K562 (cell line): ENCODE data around the gene TARS2. TPM values are rescaled to one million over a fixed set of nuclear protein-coding genes. Genes with fewer than 3 reads are reported as not detected.

Experiments
- BCLAF1 ChIP-seq, 2 experiments: fragments of 450-650 bp in 1 of 2; IDR thresholded peaks; 2 replicates each; pipeline ENCODE4 v1.6.1; 2011 to 2017; ENCODE audit warnings: low read depth in 2 of 2, antibody characterized with exemption in 1 of 2, borderline replicate concordance in 1 of 2, low read length in 1 of 2, mild to moderate bottlenecking in 1 of 2, mixed read lengths in 1 of 2; ENCODE audit not compliant: control insufficient read depth in 1 of 2
- CREM ChIP-seq: IDR thresholded peaks from 2 replicates; pipeline ENCODE4 v1.6.1; 2014; ENCODE audit warnings: antibody characterized with exemption, low read depth
- GTF2E2 ChIP-seq: fragments of 200-800 bp; sonication (Bioruptor generic); IDR thresholded peaks from 2 replicates; pipeline ENCODE4 v1.6.1; 2016; ENCODE audit warnings: missing genetic modification characterization, missing compliant biosample characterization
- L3MBTL2 ChIP-seq: fragments of 450-650 bp; IDR thresholded peaks from 2 replicates; pipeline ENCODE4 v1.6.1; 2016; ENCODE audit warnings: mild to moderate bottlenecking, moderate library complexity
- MBD2 ChIP-seq: sonication (generic); IDR thresholded peaks from 2 replicates; pipeline ENCODE4 v1.6.1; 2016; ENCODE audit warnings: low read depth, borderline replicate concordance
- POLR2AphosphoS2 ChIP-seq: IDR thresholded peaks from 2 replicates; pipeline ENCODE4 v1.6.1; 2012; ENCODE audit warnings: low read length, improper control_type of control experiment
- POLR2H ChIP-seq: IDR thresholded peaks from 2 replicates; pipeline ENCODE4 v1.6.1; 2016; ENCODE audit warnings: missing genetic modification characterization, low read depth, mild to moderate bottlenecking, control low read depth, missing compliant biosample characterization, moderate library complexity
- SAFB2 ChIP-seq: fragments of 200-400 bp; formaldehyde crosslinking; IDR thresholded peaks from 2 replicates; pipeline ENCODE4 v1.6.1; 2018; ENCODE audit warnings: borderline replicate concordance, low read length, low read depth, moderate library complexity; ENCODE audit not compliant: severe bottlenecking
- VEZF1 ChIP-seq: fragments of 200-800 bp; sonication (Bioruptor generic); IDR thresholded peaks from 2 replicates; pipeline ENCODE4 v1.6.1; 2017; ENCODE audit warnings: missing genetic modification characterization, missing compliant biosample characterization
- ZNF12 ChIP-seq: sonication (generic); formaldehyde crosslinking; IDR thresholded peaks from 2 replicates; pipeline ENCODE4 v1.4.0; 2020; ENCODE audit warnings: mild to moderate bottlenecking, missing genetic modification reagents
- ZNF384 ChIP-seq: IDR thresholded peaks from 2 replicates; pipeline ENCODE4 v1.6.1; 2012; ENCODE audit warnings: low read depth, low read length, improper control_type of control experiment
- ZNF764 ChIP-seq: fragments of 250-450 bp; sonication (Bioruptor Pico); IDR thresholded peaks from 2 replicates; pipeline ENCODE4 v1.4.0; 2020; ENCODE audit warnings: low read depth, mild to moderate bottlenecking, moderate library complexity
- polyA plus RNA-seq, 8 experiments: library from polyadenylated mRNA; depleted of rRNA in 4 of 8; stranded (reverse) in 5 of 8; unstranded in 3 of 8; fragments of >200 nt; fragmentation: Nextera tagmentation in 2 of 8; fragmentation: Illumina TruSeq in 1 of 8; extraction: Ambion mirVana in 2 of 8; extraction: Trizol in 1 of 8; gene quantifications; 2 replicates each; pipeline versions ENCODE4 v1.2.1 to v1.2.3, GENCODE V29; 2011 to 2014; ENCODE audit warnings: inconsistent platforms in 1 of 8, missing spikeins in 1 of 8
- total RNA-seq, 7 experiments: library from RNA; depleted of rRNA in 6 of 7; stranded (reverse); fragments of >200 nt in 6 of 7; fragmentation: Illumina TruSeq in 2 of 7; extraction: Trizol in 2 of 7; gene quantifications; 2 replicates each; pipeline versions ENCODE4 v1.2.1 to v1.2.3, GENCODE V29; 2011 to 2021; ENCODE audit warnings: low replicate concordance in 1 of 7
- TF ChIP-seq, protein P1 (sequence below): sonication (generic); formaldehyde crosslinking; IDR thresholded peaks from 2 replicates; pipeline ENCODE4 v1.4.0; 2020; ENCODE audit warnings: mild to moderate bottlenecking, missing genetic modification reagents
- TF ChIP-seq, protein P2 (sequence below): sonication (generic); formaldehyde crosslinking; IDR thresholded peaks from 2 replicates; pipeline ENCODE4 v1.8.1; 2023; ENCODE audit warnings: mild to moderate bottlenecking, missing genetic modification reagents

TARS2 gene
- total and polyA plus RNA-seq, 9 of the 15 experiments (the other 6 are each of a cell fraction or from before 2014, with no cell fraction given), result 17.0 to 64.2 (median 39.4) TPM

DNA sequence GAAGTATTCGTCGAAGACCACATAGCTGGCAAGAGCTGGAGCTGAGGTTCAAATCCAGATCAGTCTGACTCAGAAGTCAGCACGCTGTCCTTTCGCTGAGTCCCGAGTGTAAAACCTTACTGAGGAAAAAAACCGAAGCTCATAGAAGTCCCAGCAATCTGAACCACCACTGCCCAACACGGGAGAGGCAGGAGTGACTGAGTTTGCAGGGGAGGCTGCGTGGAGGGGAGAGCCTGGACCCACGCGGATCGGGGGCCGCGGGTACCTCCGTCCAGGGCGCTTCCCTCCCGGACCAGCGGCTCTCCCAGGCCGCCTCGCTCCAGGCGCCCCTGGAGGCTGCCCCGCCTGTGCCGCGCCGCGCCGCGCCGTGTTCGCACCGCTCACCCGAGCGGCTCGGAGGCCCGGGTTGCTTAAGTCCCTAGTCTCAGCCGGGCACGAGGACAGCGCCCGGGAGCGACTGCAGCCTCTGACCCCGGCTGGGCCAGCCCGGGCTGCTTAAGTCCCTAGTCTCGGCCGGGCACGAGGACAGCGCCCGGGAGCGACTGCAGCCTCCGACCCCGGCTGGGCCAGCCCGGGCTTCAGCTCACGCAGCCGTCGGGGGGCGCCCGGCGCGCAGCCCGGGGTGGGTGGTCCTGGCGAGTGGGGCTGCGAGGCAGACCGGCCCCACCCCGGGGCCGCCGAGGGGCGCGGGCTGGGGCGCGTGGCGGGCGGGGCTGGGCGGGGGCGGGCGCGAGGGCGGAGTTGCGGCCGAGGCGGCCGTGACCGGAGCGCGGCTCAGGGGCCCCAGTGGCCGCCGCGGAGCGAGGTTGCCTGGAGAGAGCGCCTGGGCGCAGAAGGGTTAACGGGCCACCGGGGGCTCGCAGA is 61.6 kb downstream of the TARS2 start, which contains the start of gene ADAMTSL4 (continued):
- TF ChIP-seq VEZF1 (CRISPR knock-in tag) (peak; percentile 96), SAFB2 (no peak), BCLAF1 (IDR thresholded peaks at IDR 0.05; ENCODE audit: borderline replicate concordance in 1 of 2, control insufficient read depth in 1 of 2, low read depth in 2 of 2, low read length in 1 of 2) (0 out of 4 replicates have a peak, but pooled peaks of 1 of the 2 experiments have one; percentile 29), ZNF12 (CRISPR knock-in tag) (no peak), ZNF764 (no peak), POLR2AphosphoS2 (no peak; the same call in 1 of the 2 replicates), POLR2H (peak; percentile 44; the same call in 1 of the 2 replicates), ZNF384 (no peak), MBD2 (peak; percentile 50; the same call in 1 of the 2 replicates), CREM (0 out of 2 replicates have a peak, but pooled peaks have one; percentile 3), GTF2E2 (tag) (no peak), L3MBTL2 (peak; percentile 92)
- TF ChIP-seq, protein P1, sequence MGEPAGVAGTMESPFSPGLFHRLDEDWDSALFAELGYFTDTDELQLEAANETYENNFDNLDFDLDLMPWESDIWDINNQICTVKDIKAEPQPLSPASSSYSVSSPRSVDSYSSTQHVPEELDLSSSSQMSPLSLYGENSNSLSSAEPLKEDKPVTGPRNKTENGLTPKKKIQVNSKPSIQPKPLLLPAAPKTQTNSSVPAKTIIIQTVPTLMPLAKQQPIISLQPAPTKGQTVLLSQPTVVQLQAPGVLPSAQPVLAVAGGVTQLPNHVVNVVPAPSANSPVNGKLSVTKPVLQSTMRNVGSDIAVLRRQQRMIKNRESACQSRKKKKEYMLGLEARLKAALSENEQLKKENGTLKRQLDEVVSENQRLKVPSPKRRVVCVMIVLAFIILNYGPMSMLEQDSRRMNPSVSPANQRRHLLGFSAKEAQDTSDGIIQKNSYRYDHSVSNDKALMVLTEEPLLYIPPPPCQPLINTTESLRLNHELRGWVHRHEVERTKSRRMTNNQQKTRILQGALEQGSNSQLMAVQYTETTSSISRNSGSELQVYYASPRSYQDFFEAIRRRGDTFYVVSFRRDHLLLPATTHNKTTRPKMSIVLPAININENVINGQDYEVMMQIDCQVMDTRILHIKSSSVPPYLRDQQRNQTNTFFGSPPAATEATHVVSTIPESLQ (CRISPR knock-in tag), result peak; percentile 43; the same call in 1 of the 2 replicates
- TF ChIP-seq, protein P2, sequence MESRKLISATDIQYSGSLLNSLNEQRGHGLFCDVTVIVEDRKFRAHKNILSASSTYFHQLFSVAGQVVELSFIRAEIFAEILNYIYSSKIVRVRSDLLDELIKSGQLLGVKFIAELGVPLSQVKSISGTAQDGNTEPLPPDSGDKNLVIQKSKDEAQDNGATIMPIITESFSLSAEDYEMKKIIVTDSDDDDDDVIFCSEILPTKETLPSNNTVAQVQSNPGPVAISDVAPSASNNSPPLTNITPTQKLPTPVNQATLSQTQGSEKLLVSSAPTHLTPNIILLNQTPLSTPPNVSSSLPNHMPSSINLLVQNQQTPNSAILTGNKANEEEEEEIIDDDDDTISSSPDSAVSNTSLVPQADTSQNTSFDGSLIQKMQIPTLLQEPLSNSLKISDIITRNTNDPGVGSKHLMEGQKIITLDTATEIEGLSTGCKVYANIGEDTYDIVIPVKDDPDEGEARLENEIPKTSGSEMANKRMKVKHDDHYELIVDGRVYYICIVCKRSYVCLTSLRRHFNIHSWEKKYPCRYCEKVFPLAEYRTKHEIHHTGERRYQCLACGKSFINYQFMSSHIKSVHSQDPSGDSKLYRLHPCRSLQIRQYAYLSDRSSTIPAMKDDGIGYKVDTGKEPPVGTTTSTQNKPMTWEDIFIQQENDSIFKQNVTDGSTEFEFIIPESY (CRISPR knock-in tag), result no peak; the same call in none of the 2 replicates
